ENCODE measurements around the gene PLCH1.

Gene PLCH1

DNA sequence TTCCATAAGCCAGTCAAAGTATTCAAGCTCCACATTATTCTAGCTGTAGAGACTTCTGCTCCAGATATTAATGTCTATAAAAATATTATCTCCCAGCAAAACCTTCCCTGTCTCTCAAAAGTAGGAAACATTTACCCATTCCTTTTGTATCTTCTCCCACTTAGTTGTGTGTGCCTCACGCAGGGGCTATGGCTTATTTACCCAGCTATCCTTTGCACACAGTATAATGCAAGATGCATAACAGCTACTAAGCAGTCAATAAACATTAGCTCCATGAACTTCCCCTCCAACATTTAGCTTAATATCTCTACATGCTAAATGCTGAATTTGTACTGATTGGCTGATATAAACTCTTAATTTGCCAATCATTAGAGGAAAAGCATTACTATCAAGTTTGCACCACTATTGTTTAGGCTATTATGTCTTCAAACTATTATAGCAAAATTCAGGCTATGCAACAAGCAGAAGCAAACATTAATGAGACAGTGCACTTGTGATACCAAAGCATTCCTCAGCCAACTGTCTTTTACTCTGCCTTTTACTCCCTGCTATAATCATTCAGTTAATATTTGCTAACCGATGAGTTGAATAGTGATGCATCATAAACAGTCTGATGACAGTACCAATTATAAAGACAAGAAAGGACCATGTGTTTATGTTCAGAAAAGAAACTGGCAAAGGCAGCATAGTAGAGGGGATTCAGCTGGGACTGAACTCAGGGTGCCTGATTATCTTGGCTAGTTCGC lies 81.2 kb downstream of the PLCH1 start:
- H3K79me2 ChIP-seq (ENCODE audit: control insufficient read depth, insufficient read depth, low read length), result no peaks in the 10 kb centered on the region
- no peak overlapping the region for H2BK15ac ChIP-seq (replicated peaks; ENCODE audit: low read depth)
- H3K27ac ChIP-seq (ENCODE audit: low read depth, low read length), result no peak overlapping the region
- H3K56ac ChIP-seq (ENCODE audit: low read length), result no peak overlapping the region
- H3K4me1 ChIP-seq (ENCODE audit: control insufficient read depth, low read depth, low read length), result peaks cover 3% of the 10 kb centered on the region
- H3K4ac ChIP-seq (ENCODE audit: low read depth, low read length), result no peak overlapping the region
- no peak overlapping the region for H2AK5ac ChIP-seq (ENCODE audit: low read length)
- H3K4me3 ChIP-seq (ENCODE audit: low read length), result no peak overlapping the region
- H3K4me2 ChIP-seq (ENCODE audit: low read length), result no peak overlapping the region
- H3K36me3 ChIP-seq (ENCODE audit: control insufficient read depth, insufficient read depth, low read length), result no peaks in the 10 kb centered on the region
- WGBS (ENCODE audit: extremely low coverage, insufficient coverage, low lambda C conversion rate), result no CpG with 5 or more reads among the region's 3 CpGs
- no peak overlapping the region for H4K8ac ChIP-seq (ENCODE audit: low read depth, low read length)
- H2BK5ac ChIP-seq (ENCODE audit: low read length), result no peak overlapping the region
- H3K9ac ChIP-seq (ENCODE audit: low read length), result no peak overlapping the region
- H3K27me3 ChIP-seq (ENCODE audit: insufficient read depth, low read length, poor library complexity), result no peaks in the 10 kb centered on the region
- DNase-seq, result no peak
- no peak overlapping the region for H3K23ac ChIP-seq (ENCODE audit: low read length)
- H4K5ac ChIP-seq (ENCODE audit: low read length), result no peak overlapping the region
- H3K79me1 ChIP-seq (ENCODE audit: low read length), result no peaks in the 10 kb centered on the region
- no peak overlapping the region for H2BK120ac ChIP-seq (ENCODE audit: low read depth, low read length)
- no peak overlapping the region for H3K18ac ChIP-seq (ENCODE audit: low read length)

DNA sequence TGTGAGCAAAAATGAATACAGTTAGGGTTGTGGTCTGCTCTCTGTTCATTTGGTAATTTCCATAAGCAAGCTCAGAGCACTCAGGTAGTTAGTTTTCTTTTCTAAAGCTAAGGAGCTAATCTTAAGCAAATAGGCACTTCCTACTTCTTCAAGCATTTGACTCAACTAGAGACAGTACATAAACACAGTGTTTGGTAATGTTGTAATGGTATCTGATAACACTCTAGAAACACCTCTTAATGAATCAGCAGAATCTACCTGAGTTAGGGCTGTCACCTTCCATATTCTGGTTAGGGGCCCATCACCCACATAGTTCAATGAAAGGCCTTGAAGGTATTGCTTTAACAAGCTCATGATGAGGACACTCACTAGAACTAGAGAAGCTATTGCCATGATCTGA lies 83.1 kb downstream of the PLCH1 start:
- Histone ChIP-seq H3K18ac (ENCODE audit: low read length) (no peak overlapping the region), H3K79me2 (ENCODE audit: control insufficient read depth, insufficient read depth, low read length) (no peaks in the 10 kb centered on the region), H3K79me1 (ENCODE audit: low read length) (no peaks in the 10 kb centered on the region), H2AK5ac (ENCODE audit: low read length) (no peak overlapping the region), H2BK15ac (replicated peaks; ENCODE audit: low read depth) (no peak overlapping the region), H3K4ac (ENCODE audit: low read depth, low read length) (no peak overlapping the region), H4K5ac (ENCODE audit: low read length) (no peak overlapping the region), H3K27me3 (ENCODE audit: insufficient read depth, low read length, poor library complexity) (no peaks in the 10 kb centered on the region), H3K56ac (ENCODE audit: low read length) (no peak overlapping the region), H3K4me3 (ENCODE audit: low read length) (no peak overlapping the region), H3K23ac (ENCODE audit: low read length) (no peak overlapping the region), H3K4me2 (ENCODE audit: low read length) (no peak overlapping the region), H3K9ac (ENCODE audit: low read length) (no peak overlapping the region), H3K4me1 (ENCODE audit: control insufficient read depth, low read depth, low read length) (peaks cover 3% of the 10 kb centered on the region), H2BK5ac (ENCODE audit: low read length) (no peak overlapping the region), H4K8ac (ENCODE audit: low read depth, low read length) (no peak overlapping the region), H3K27ac (ENCODE audit: low read depth, low read length) (no peak overlapping the region), H3K36me3 (ENCODE audit: control insufficient read depth, insufficient read depth, low read length) (no peaks in the 10 kb centered on the region), H2BK120ac (ENCODE audit: low read depth, low read length) (no peak overlapping the region)
- no peak for DNase-seq

DNA sequence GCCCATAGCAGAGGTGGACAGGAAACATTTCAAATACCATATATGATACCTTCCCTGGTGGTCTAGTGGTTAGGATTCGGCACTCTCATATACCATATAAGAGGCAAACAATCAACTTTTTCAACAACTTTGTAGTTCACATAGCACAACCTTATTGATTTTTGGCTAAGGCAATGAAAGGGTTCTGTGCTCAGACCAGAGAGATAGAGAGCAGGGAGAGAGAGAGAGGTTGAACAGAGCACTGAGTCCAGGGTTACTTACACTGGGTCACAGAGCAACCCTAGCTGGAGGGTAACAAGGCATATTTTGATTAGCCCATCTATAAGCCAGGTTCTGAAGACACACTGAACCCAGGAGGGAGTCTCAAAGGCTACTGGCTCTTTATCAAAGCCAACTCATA lies 83.8 kb downstream of the PLCH1 start:
- no peak overlapping the region for H3K4me3 ChIP-seq (ENCODE audit: low read length)
- DNase-seq, result no peak
- no peak overlapping the region for H3K9ac ChIP-seq (ENCODE audit: low read length)
- no CpG with 5 or more reads among the region's 1 CpG for WGBS (ENCODE audit: extremely low coverage, insufficient coverage, low lambda C conversion rate)
- H3K18ac ChIP-seq (ENCODE audit: low read length), result no peak overlapping the region
- H3K4ac ChIP-seq (ENCODE audit: low read depth, low read length), result peak overlapping the region; percentile 16
- H2BK5ac ChIP-seq (ENCODE audit: low read length), result no peak overlapping the region
- H2BK15ac ChIP-seq (replicated peaks; ENCODE audit: low read depth), result no peak overlapping the region
- H3K4me1 ChIP-seq (ENCODE audit: control insufficient read depth, low read depth, low read length), result peaks cover 3% of the 10 kb centered on the region
- no peaks in the 10 kb centered on the region for H3K79me2 ChIP-seq (ENCODE audit: control insufficient read depth, insufficient read depth, low read length)
- no peak overlapping the region for H3K23ac ChIP-seq (ENCODE audit: low read length)
- H3K27me3 ChIP-seq (ENCODE audit: insufficient read depth, low read length, poor library complexity), result no peaks in the 10 kb centered on the region
- no peaks in the 10 kb centered on the region for H3K36me3 ChIP-seq (ENCODE audit: control insufficient read depth, insufficient read depth, low read length)
- no peaks in the 10 kb centered on the region for H3K79me1 ChIP-seq (ENCODE audit: low read length)
- H4K5ac ChIP-seq (ENCODE audit: low read length), result no peak overlapping the region
- H3K27ac ChIP-seq (ENCODE audit: low read depth, low read length), result no peak overlapping the region
- no peak overlapping the region for H3K56ac ChIP-seq (ENCODE audit: low read length)
- no peak overlapping the region for H4K8ac ChIP-seq (ENCODE audit: low read depth, low read length)
- H2BK120ac ChIP-seq (ENCODE audit: low read depth, low read length), result no peak overlapping the region
- no peak overlapping the region for H2AK5ac ChIP-seq (ENCODE audit: low read length)
- H3K4me2 ChIP-seq (ENCODE audit: low read length), result no peak overlapping the region

DNA sequence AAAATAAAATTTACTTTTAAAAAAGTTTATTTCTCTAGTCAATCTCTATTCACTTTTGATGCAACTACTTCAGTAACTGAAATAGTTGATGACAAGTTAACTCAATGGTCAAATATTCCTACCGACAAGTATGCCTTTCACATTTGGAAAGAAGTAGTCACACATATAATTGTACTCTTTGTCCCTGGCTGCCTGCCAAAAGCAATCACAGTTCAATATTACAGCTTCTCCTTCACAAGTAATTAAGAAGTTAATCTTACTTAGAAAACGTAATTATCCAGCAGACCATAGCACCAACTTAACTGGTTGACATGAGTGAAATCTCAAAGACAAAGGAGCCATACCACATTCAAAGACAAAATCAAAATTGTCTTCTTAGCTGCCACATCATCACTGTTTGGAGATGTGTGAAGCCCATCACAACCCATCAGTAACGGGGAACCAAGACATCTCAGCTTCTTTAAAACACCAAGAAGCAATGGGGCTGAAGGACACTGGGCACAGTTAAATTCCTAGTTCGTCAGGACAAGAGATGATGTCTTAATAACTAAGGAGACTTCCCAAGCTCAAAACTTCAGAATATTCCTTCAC lies 86.1 kb downstream of the PLCH1 start:
- Histone ChIP-seq H3K4me3 (ENCODE audit: low read length) (no peak overlapping the region), H2BK15ac (replicated peaks; ENCODE audit: low read depth) (no peak overlapping the region), H3K9ac (ENCODE audit: low read length) (no peak overlapping the region), H3K27me3 (ENCODE audit: insufficient read depth, low read length, poor library complexity) (no peaks in the 10 kb centered on the region), H2AK5ac (ENCODE audit: low read length) (no peak overlapping the region), H3K18ac (ENCODE audit: low read length) (no peak overlapping the region), H4K5ac (ENCODE audit: low read length) (no peak overlapping the region), H2BK5ac (ENCODE audit: low read length) (no peak overlapping the region), H3K23ac (ENCODE audit: low read length) (no peak overlapping the region), H3K56ac (ENCODE audit: low read length) (no peak overlapping the region), H3K27ac (ENCODE audit: low read depth, low read length) (no peak overlapping the region), H3K4me1 (ENCODE audit: control insufficient read depth, low read depth, low read length) (peaks cover 3% of the 10 kb centered on the region), H3K4ac (ENCODE audit: low read depth, low read length) (no peak overlapping the region), H2BK120ac (ENCODE audit: low read depth, low read length) (no peak overlapping the region), H3K4me2 (ENCODE audit: low read length) (no peak overlapping the region), H3K79me1 (ENCODE audit: low read length) (no peaks in the 10 kb centered on the region), H4K8ac (ENCODE audit: low read depth, low read length) (no peak overlapping the region), H3K79me2 (ENCODE audit: control insufficient read depth, insufficient read depth, low read length) (no peaks in the 10 kb centered on the region), H3K36me3 (ENCODE audit: control insufficient read depth, insufficient read depth, low read length) (no peaks in the 10 kb centered on the region)
- WGBS (ENCODE audit: extremely low coverage, insufficient coverage, low lambda C conversion rate), result no CpG with 5 or more reads among the region's 4 CpGs
- no peak for DNase-seq

DNA sequence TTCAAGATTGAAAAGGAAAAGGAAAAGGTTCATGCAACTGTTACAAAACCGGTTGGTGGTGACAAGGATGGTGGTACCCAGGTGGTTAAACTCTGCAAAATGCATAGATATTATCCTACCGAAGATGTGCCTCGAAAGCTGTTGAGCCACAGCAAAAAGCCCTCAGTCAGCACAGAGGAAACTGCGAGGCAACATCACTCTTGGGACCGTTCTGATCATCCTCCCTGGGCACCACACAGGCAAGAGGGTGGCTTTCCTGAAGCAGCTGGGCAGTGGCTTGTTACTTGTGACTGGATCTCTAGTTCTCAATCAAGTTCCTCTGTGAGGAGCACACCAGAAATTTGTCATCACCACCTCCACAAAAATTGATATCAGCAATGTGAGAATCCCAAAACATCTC lies 86.9 kb downstream of the PLCH1 start:
- no peak overlapping the region for H4K5ac ChIP-seq (ENCODE audit: low read length)
- peaks cover 3% of the 10 kb centered on the region for H3K4me1 ChIP-seq (ENCODE audit: control insufficient read depth, low read depth, low read length)
- no peak overlapping the region for H3K27ac ChIP-seq (ENCODE audit: low read depth, low read length)
- H3K79me1 ChIP-seq (ENCODE audit: low read length), result no peaks in the 10 kb centered on the region
- no peak overlapping the region for H3K4me2 ChIP-seq (ENCODE audit: low read length)
- no peak overlapping the region for H4K8ac ChIP-seq (ENCODE audit: low read depth, low read length)
- H3K79me2 ChIP-seq (ENCODE audit: control insufficient read depth, insufficient read depth, low read length), result no peaks in the 10 kb centered on the region
- no peak overlapping the region for H2BK15ac ChIP-seq (replicated peaks; ENCODE audit: low read depth)
- DNase-seq, result no peak
- H3K27me3 ChIP-seq (ENCODE audit: insufficient read depth, low read length, poor library complexity), result no peaks in the 10 kb centered on the region
- H3K4ac ChIP-seq (ENCODE audit: low read depth, low read length), result no peak overlapping the region
- H3K56ac ChIP-seq (ENCODE audit: low read length), result no peak overlapping the region
- no peak overlapping the region for H3K4me3 ChIP-seq (ENCODE audit: low read length)
- no peak overlapping the region for H2BK5ac ChIP-seq (ENCODE audit: low read length)
- H3K23ac ChIP-seq (ENCODE audit: low read length), result no peak overlapping the region
- H2AK5ac ChIP-seq (ENCODE audit: low read length), result no peak overlapping the region
- H3K9ac ChIP-seq (ENCODE audit: low read length), result no peak overlapping the region
- no peaks in the 10 kb centered on the region for H3K36me3 ChIP-seq (ENCODE audit: control insufficient read depth, insufficient read depth, low read length)
- no CpG with 5 or more reads among the region's 5 CpGs for WGBS (ENCODE audit: extremely low coverage, insufficient coverage, low lambda C conversion rate)
- no peak overlapping the region for H2BK120ac ChIP-seq (ENCODE audit: low read depth, low read length)
- H3K18ac ChIP-seq (ENCODE audit: low read length), result no peak overlapping the region

DNA sequence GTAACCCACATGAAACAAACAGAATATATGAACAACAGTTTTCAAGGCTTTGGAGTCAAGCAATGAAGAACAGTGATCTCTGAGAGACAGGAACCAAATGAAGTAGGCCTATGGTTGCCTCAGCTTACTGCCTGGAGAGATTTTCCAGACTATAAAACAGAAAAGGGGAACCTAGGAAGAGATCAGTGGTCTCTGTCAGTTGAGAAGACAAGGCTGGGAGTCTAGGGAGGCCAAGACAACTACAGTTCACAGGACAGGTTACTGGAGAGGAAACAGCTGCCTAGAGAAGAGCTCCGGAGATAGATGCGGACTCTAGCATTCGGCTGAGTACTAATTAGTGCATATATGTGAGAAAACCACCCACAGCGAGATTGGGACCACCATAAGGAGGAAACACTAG lies 87.7 kb downstream of the PLCH1 start:
- Histone ChIP-seq H3K4me3 (ENCODE audit: low read length) (no peak overlapping the region), H3K27me3 (ENCODE audit: insufficient read depth, low read length, poor library complexity) (no peaks in the 10 kb centered on the region), H3K79me2 (ENCODE audit: control insufficient read depth, insufficient read depth, low read length) (no peaks in the 10 kb centered on the region), H3K23ac (ENCODE audit: low read length) (no peak overlapping the region), H3K9ac (ENCODE audit: low read length) (no peak overlapping the region), H2BK15ac (replicated peaks; ENCODE audit: low read depth) (no peak overlapping the region), H3K18ac (ENCODE audit: low read length) (no peak overlapping the region), H2BK5ac (ENCODE audit: low read length) (no peak overlapping the region), H2AK5ac (ENCODE audit: low read length) (no peak overlapping the region), H2BK120ac (ENCODE audit: low read depth, low read length) (no peak overlapping the region), H3K4me1 (ENCODE audit: control insufficient read depth, low read depth, low read length) (peaks cover 3% of the 10 kb centered on the region), H4K5ac (ENCODE audit: low read length) (no peak overlapping the region), H3K56ac (ENCODE audit: low read length) (no peak overlapping the region), H3K79me1 (ENCODE audit: low read length) (no peaks in the 10 kb centered on the region), H3K4me2 (ENCODE audit: low read length) (no peak overlapping the region), H3K4ac (ENCODE audit: low read depth, low read length) (no peak overlapping the region), H3K36me3 (ENCODE audit: control insufficient read depth, insufficient read depth, low read length) (no peaks in the 10 kb centered on the region), H4K8ac (ENCODE audit: low read depth, low read length) (no peak overlapping the region), H3K27ac (ENCODE audit: low read depth, low read length) (no peak overlapping the region)
- WGBS (ENCODE audit: extremely low coverage, insufficient coverage, low lambda C conversion rate), result no CpG with 5 or more reads among the region's 4 CpGs
- DNase-seq, result no peak
